Measurements from ENCODE around the gene ZNF277.

Gene ZNF277, protein sequence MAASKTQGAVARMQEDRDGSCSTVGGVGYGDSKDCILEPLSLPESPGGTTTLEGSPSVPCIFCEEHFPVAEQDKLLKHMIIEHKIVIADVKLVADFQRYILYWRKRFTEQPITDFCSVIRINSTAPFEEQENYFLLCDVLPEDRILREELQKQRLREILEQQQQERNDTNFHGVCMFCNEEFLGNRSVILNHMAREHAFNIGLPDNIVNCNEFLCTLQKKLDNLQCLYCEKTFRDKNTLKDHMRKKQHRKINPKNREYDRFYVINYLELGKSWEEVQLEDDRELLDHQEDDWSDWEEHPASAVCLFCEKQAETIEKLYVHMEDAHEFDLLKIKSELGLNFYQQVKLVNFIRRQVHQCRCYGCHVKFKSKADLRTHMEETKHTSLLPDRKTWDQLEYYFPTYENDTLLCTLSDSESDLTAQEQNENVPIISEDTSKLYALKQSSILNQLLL

DNA sequence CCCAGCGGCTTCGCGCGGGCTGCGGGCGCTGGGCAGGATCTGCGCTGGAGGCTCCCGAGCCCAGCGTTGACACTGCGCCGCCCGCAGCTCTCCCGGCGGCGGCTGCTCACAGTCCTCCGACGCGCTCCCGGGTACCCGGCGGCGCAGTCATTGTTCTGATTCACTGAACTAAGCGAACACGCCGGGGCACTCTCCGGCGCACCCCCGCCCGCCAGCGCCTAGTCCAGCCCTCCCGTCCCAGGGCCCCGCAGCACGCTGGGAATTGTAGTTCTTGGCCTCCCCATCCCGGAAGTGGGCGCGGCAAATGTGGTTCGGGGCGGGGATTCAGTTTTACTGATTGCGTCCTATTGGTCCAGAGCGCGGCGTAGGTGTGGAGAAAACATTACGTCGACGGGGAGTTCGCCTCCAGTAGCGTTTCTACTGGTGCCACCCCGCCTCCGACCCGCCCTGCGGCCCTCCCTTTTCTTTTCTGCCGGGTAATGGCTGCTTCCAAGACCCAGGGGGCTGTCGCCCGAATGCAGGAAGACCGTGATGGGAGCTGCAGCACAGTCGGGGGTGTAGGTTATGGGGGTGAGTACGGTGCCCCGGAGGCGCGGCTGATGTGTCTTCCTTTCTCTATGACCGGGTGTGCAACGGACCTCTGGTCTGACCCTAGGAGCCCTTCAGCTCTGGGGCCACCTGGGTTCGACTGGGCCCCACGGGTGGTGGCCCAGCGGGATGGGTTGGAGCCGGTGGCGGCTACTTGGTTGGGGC, at the start of gene ZNF277, which contains the start of gene DOCK4:
Gene ZNF277, plus strand, starts transcription at position 458 of the 753 bp plus-strand sequence. Its CDS starts 22 bp downstream, at position 480.
Gene DOCK4, minus strand, starts transcription at position 162 of the 753 bp plus-strand sequence. CDS start 261 bp downstream, outside the sequence.
- H3K27me3 ChIP-seq (ENCODE audit: control insufficient read depth, insufficient read depth, low read length): no peaks in the 10 kb centered on the region
- peak within 1 kb of the TSS; percentile 98 for H3K4me3 ChIP-seq (ENCODE audit: low read depth, low read length)
- H3K36me3 ChIP-seq (ENCODE audit: control insufficient read depth, insufficient read depth, low read length): no peaks in the 10 kb centered on the region
- peak within 1 kb of the TSS; percentile 65 for H3K9ac ChIP-seq (ENCODE audit: low read depth, low read length)
- no peaks in the 10 kb centered on the region for H3K9me3 ChIP-seq (ENCODE audit: control insufficient read depth, insufficient read depth, low read length)
- H3K4me1 ChIP-seq (ENCODE audit: control insufficient read depth, insufficient read depth, low read length): peaks cover 6% of the 10 kb centered on the region

DNA sequence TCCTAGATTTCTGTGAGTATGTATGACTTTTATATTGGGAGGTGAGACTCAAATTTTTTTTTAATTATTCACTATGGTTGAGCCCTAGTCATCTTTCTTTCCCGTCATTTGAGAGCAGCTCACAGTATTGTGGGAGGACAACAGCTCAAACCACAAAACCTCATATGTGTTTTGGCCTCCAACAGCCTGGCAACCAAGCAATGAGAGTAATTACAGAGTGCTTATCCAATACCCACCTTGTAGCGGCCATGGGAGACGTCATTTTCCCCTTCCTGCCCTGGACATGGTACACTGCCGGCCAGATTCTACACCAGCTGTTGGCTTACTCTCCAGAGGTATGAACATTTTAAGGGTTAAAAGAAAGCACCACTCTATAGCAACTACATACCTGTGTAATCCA, 49.4 kb upstream of the ZNF277 start:
- Histone ChIP-seq H3K27me3 (ENCODE audit: control insufficient read depth, insufficient read depth, low read length) (no peaks in the 10 kb centered on the region), H3K4me3 (ENCODE audit: low read depth, low read length) (no peak overlapping the region), H3K9ac (ENCODE audit: low read depth, low read length) (no peak overlapping the region)

DNA sequence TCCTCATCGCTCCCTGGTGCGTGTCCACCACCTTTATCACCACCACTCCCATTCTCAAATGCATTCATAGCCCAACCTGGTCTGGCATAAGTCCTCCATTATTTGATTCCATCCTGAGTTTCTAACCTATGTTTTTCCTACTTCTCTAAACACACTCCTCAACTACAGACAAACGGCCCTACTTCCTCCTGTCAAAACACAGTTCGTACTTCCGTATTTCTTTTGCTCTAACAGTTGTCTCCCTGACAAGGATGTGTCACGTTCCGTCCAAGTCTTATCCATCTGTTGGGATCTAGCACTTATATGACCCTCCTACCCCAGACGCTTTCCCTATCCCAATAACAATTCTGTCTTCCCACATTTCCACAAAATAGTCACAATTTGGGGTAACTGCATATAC, 47.1 kb upstream of the ZNF277 start:
- Histone ChIP-seq H3K27me3 (ENCODE audit: control insufficient read depth, insufficient read depth, low read length) (no peaks in the 10 kb centered on the region), H3K9ac (ENCODE audit: low read depth, low read length) (no peak overlapping the region), H3K4me3 (ENCODE audit: low read depth, low read length) (no peak overlapping the region), H3K4me1 (ENCODE audit: control insufficient read depth, insufficient read depth, low read length) (peaks cover 38% of the 10 kb centered on the region), H3K36me3 (ENCODE audit: control insufficient read depth, insufficient read depth, low read length) (no peaks in the 10 kb centered on the region), H3K9me3 (ENCODE audit: control insufficient read depth, insufficient read depth, low read length) (no peaks in the 10 kb centered on the region)

More for the DNA sequence above, 49.4 kb upstream of the ZNF277 start:
- H3K9me3 ChIP-seq (ENCODE audit: control insufficient read depth, insufficient read depth, low read length): no peaks in the 10 kb centered on the region
- peaks cover 24% of the 10 kb centered on the region for H3K4me1 ChIP-seq (ENCODE audit: control insufficient read depth, insufficient read depth, low read length)
- no peaks in the 10 kb centered on the region for H3K36me3 ChIP-seq (ENCODE audit: control insufficient read depth, insufficient read depth, low read length)

DNA sequence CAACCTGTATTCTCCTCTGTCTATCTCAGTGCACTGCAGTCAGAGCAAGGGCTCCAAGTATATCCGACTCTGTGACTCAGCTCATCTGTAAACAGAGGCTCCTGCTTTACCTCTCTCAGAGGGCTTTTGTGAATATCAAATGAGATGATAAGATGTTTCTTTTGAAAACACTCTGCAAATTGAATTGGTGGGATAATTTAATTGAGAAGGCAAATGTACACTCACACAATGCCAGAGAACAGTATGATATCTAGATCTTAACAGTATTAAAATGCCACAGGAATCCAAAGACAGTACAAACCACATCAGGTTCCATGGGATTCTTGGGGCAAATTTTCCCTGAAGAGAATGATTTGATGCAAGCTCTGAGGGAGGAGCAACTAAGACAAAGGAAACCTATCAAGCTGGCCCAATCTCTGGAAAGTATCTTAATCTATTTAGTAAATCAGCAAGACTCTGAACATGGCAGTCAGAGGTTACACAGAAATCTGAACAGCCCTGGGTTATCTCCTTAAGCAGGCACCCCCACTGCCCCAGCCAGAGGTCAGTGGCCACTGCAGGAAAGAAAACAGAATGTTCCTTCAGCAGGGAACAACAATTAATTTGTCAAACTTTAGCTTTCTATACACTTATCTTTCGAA, 46.2 kb upstream of the ZNF277 start:
- Histone ChIP-seq H3K9ac (ENCODE audit: low read depth, low read length) (no peak overlapping the region), H3K36me3 (ENCODE audit: control insufficient read depth, insufficient read depth, low read length) (no peaks in the 10 kb centered on the region)

DNA sequence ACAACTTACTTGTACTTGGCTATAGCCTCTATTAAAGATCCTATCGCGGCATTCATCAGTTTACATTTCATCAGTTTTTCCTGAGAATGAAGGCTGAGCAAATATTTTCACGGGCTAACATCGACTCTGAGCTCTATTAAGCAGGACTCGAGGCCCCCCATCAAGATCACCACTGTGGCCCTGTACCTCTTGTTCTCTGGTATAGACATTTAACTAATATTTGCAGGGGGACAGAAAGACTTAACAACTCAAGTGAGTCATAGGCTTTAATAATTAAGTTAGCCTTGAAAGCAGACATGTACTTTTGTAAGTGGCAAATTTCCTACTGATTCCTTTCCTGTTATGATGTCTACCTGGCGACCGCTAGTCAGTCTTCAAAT, 45.7 kb upstream of the ZNF277 start:
- Histone ChIP-seq H3K9me3 (ENCODE audit: control insufficient read depth, insufficient read depth, low read length) (no peaks in the 10 kb centered on the region), H3K4me1 (ENCODE audit: control insufficient read depth, insufficient read depth, low read length) (peaks cover 35% of the 10 kb centered on the region), H3K9ac (ENCODE audit: low read depth, low read length) (no peak overlapping the region), H3K27me3 (ENCODE audit: control insufficient read depth, insufficient read depth, low read length) (no peaks in the 10 kb centered on the region), H3K36me3 (ENCODE audit: control insufficient read depth, insufficient read depth, low read length) (no peaks in the 10 kb centered on the region), H3K4me3 (ENCODE audit: low read depth, low read length) (no peak overlapping the region)

More for the DNA sequence above, 46.2 kb upstream of the ZNF277 start:
- Histone ChIP-seq H3K27me3 (ENCODE audit: control insufficient read depth, insufficient read depth, low read length) (no peaks in the 10 kb centered on the region), H3K4me3 (ENCODE audit: low read depth, low read length) (no peak overlapping the region), H3K9me3 (ENCODE audit: control insufficient read depth, insufficient read depth, low read length) (no peaks in the 10 kb centered on the region), H3K4me1 (ENCODE audit: control insufficient read depth, insufficient read depth, low read length) (peaks cover 35% of the 10 kb centered on the region)

DNA sequence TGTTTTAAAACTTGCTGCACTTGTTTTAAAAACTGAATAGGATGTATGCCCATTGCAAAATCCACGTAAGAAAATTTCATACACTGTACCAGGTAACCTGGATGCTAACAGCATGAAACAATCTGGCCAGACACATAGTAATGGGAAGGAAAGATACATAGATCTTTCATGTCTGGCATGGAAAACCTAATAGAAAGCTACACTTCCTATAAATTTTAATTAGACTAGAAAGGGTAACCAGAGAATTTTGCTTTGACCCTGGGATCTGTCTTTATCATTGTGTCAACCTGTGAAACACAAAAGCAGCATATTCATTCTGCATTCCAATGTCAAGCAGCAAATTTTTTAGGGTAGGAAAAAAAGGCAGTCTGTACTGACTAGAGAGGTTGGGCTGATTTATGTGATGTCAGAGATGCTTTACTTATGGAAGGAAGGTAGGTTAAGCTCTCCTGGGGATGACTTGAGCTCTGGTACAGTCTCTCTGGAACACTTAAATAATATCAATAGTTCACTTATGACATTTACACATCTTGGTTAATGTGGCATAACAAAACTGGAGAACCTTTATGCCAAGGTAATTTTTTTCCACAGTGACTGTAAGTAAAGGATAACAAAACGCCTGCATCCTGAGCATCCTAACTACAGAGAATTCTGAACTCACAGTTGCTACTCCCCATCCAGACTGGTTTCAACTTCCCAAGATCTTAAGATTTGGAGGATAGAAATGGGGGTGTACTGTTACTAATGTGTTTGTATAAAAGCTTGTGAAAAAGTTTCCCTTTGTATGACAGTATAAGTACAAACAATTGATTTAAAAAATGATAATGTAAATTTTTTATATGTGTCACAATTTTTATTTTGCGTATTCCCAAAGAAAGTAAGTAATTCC, 45.0 kb upstream of the ZNF277 start:
- Histone ChIP-seq H3K4me3 (ENCODE audit: low read depth, low read length) (no peak overlapping the region), H3K4me1 (ENCODE audit: control insufficient read depth, insufficient read depth, low read length) (peaks cover 35% of the 10 kb centered on the region), H3K27me3 (ENCODE audit: control insufficient read depth, insufficient read depth, low read length) (no peaks in the 10 kb centered on the region), H3K9ac (ENCODE audit: low read depth, low read length) (no peak overlapping the region), H3K36me3 (ENCODE audit: control insufficient read depth, insufficient read depth, low read length) (no peaks in the 10 kb centered on the region), H3K9me3 (ENCODE audit: control insufficient read depth, insufficient read depth, low read length) (no peaks in the 10 kb centered on the region)

DNA sequence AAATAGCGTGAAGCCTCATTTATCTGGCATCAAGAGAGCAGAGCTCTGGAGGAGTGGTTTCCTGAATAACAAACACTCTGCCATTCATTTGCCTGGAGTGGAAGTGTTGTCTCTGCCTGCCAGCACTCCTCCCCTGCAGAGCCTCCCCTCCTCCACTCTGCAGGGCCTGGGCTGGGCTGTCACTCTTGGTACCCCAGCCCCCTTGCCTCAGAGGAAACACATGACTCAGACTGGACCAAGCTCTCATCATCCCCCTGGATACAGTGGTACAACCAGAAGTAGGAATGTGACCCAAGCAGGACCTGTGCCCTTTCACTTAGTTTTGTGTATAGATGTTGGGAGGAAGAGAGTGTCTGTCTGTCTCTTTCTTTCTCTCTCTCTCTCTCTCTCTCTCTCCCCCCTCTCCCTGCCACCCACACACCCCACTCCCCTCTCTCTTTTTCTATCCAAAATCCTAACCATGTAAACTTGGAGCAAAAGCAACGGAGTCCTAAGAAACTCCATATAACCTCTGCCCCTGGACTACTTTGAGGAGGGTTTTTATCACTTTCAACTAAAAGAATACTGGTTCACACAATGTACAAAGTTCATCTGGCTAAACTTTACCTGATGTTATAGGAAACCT, 44.2 kb upstream of the ZNF277 start:
- peaks cover 35% of the 10 kb centered on the region for H3K4me1 ChIP-seq (ENCODE audit: control insufficient read depth, insufficient read depth, low read length)
- H3K4me3 ChIP-seq (ENCODE audit: low read depth, low read length): no peak overlapping the region
- H3K27me3 ChIP-seq (ENCODE audit: control insufficient read depth, insufficient read depth, low read length): no peaks in the 10 kb centered on the region

DNA sequence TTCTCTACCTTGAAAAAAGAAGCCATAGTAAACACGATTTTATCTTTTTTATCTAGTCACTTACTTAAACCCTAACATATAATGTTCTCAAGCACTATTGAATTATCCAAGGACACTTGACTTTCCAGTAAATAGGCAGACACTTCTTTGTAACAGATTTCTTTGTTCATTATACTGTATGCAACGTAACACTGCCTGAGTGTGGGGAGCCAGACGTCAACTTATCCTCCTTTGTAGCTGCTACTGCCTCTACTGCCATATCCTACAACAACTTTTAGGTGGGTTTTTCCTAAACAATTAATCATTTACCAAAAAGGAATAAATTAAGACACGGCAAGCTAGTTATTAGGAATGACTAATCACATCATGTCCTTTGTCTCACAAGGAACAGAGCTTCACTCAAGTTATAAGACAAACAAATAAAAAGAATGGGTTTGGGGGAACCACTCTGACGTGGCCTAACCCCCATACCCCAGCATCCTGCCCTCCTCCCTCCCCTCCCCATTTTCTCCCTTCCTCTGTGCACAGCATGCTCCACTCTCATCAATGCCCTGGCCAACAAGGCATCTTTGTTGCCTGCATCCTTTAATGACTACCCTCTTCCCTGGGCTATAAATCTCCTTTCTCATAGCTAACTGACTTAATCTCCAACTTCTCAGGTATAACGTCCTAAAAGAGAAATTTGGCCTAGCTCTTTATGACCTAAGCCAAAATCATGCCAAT, 43.5 kb upstream of the ZNF277 start:
- H3K27me3 ChIP-seq (ENCODE audit: control insufficient read depth, insufficient read depth, low read length): no peaks in the 10 kb centered on the region
- H3K9me3 ChIP-seq (ENCODE audit: control insufficient read depth, insufficient read depth, low read length): no peaks in the 10 kb centered on the region
- H3K4me3 ChIP-seq (ENCODE audit: low read depth, low read length): no peak overlapping the region
- no peaks in the 10 kb centered on the region for H3K36me3 ChIP-seq (ENCODE audit: control insufficient read depth, insufficient read depth, low read length)
- peaks cover 35% of the 10 kb centered on the region for H3K4me1 ChIP-seq (ENCODE audit: control insufficient read depth, insufficient read depth, low read length)
- H3K9ac ChIP-seq (ENCODE audit: low read depth, low read length): no peak overlapping the region

More for the DNA sequence above, 44.2 kb upstream of the ZNF277 start:
- H3K9me3 ChIP-seq (ENCODE audit: control insufficient read depth, insufficient read depth, low read length): no peaks in the 10 kb centered on the region
- no peaks in the 10 kb centered on the region for H3K36me3 ChIP-seq (ENCODE audit: control insufficient read depth, insufficient read depth, low read length)
- no peak overlapping the region for H3K9ac ChIP-seq (ENCODE audit: low read depth, low read length)

DNA sequence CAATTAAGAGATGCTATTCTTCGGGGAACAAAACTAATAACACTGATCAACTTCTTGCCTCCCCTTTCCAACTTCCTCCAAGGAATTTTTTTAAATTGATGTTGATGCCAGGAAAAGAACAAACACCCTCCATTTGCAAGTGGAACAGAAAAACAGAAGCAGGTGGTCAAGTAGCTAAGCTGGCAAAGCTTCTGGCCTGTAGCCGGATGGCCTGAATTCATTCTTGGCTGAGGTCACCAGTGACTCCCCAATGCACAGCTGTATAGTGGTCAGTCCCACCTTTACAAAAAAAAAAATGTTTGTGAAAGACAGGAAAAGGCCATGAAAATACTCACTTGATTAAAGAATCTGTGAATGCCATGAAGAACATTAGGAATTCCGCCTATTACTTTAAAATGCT, 39.3 kb upstream of the ZNF277 start:
- H3K27me3 ChIP-seq (ENCODE audit: control insufficient read depth, insufficient read depth, low read length): no peaks in the 10 kb centered on the region

DNA sequence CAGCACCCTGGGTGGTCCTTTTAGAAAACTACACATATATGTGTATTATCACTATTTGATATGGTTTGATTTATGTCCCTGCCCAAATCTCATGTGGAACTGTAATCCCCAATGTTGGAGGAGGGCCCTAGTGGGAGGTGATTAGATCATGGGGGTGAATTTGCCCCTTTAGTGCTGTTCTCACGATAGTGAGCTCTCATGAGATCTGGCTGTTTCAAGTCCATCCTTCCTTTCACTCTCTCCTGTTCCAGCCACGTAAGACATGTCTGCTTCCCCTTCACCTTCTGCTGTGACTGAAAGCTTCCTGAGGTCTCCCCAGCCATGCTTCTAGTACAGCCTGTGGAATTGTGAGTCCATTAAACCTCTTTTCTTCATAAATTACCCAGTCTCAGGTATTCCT, 37.6 kb upstream of the ZNF277 start:
- Histone ChIP-seq H3K36me3 (ENCODE audit: control insufficient read depth, insufficient read depth, low read length) (no peaks in the 10 kb centered on the region), H3K4me3 (ENCODE audit: low read depth, low read length) (no peak overlapping the region), H3K9ac (ENCODE audit: low read depth, low read length) (no peak overlapping the region), H3K4me1 (ENCODE audit: control insufficient read depth, insufficient read depth, low read length) (no peaks in the 10 kb centered on the region), H3K27me3 (ENCODE audit: control insufficient read depth, insufficient read depth, low read length) (no peaks in the 10 kb centered on the region), H3K9me3 (ENCODE audit: control insufficient read depth, insufficient read depth, low read length) (no peaks in the 10 kb centered on the region)

More for the DNA sequence above, 39.3 kb upstream of the ZNF277 start:
- Histone ChIP-seq H3K36me3 (ENCODE audit: control insufficient read depth, insufficient read depth, low read length) (no peaks in the 10 kb centered on the region), H3K4me3 (ENCODE audit: low read depth, low read length) (no peak overlapping the region), H3K9me3 (ENCODE audit: control insufficient read depth, insufficient read depth, low read length) (no peaks in the 10 kb centered on the region), H3K9ac (ENCODE audit: low read depth, low read length) (no peak overlapping the region), H3K4me1 (ENCODE audit: control insufficient read depth, insufficient read depth, low read length) (peaks cover 15% of the 10 kb centered on the region)

Data from iPS-15b (cell line).